ENCODE results near the gene SYPL2.

The SYPL2 gene

GRCh38 chr1:109497449-109498160, 31.3 kb downstream of the SYPL2 start:
- TF ChIP-seq CEBPB (IDR thresholded peaks at IDR 0.05) (no peak), USF1 (IDR thresholded peaks at IDR 0.05) (no peak), TCF12 (IDR thresholded peaks at IDR 0.05; ENCODE audit: low read depth) (no peak), RAD21 (IDR thresholded peaks at IDR 0.05; ENCODE audit: low read depth) (no peak)

DNA sequence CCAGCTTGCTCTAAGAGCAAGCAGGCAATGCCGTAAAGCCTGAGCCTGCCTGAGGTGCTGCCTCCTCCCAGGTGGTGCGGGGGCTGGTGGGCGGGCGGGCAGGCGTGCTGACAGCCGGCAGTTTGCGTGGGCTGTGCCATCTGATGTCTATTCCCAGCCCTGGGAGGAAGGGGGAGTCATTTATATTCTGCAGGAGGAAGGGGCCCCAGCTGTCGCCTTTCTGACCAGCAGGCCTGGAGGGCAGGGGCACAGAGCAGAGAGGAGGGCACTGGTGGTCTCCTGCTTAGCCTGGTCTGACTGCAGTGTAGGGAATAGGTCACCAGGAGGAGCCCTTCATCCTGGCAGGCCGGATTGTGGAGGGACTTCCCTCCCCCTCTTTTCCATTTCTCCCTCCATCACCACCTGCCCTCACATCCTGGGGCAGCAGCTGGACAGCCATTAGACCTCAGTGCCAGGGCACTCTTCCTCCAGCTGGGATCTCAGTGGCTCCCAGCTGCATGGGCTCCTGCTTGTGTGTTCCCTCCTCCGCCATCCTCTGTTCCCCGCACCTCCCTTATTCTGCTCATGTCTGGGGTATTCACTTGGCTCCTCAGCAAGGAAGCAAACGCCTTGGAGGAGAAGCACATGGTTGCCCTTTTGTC, 31.9 kb downstream of the SYPL2 start:
- TF ChIP-seq TCF12 (IDR thresholded peaks at IDR 0.05; ENCODE audit: low read depth): no peak
- TF ChIP-seq RAD21 (IDR thresholded peaks at IDR 0.05; ENCODE audit: low read depth): peak; percentile 48

GRCh38 chr1:109499081-109499480, 32.7 kb downstream of the SYPL2 start:
- TF ChIP-seq YY1 (IDR thresholded peaks at IDR 0.05; ENCODE audit: low read depth) (no peak), EP300 (IDR thresholded peaks at IDR 0.05; ENCODE audit: borderline replicate concordance) (no peak)
- TF ChIP-seq, protein P1, sequence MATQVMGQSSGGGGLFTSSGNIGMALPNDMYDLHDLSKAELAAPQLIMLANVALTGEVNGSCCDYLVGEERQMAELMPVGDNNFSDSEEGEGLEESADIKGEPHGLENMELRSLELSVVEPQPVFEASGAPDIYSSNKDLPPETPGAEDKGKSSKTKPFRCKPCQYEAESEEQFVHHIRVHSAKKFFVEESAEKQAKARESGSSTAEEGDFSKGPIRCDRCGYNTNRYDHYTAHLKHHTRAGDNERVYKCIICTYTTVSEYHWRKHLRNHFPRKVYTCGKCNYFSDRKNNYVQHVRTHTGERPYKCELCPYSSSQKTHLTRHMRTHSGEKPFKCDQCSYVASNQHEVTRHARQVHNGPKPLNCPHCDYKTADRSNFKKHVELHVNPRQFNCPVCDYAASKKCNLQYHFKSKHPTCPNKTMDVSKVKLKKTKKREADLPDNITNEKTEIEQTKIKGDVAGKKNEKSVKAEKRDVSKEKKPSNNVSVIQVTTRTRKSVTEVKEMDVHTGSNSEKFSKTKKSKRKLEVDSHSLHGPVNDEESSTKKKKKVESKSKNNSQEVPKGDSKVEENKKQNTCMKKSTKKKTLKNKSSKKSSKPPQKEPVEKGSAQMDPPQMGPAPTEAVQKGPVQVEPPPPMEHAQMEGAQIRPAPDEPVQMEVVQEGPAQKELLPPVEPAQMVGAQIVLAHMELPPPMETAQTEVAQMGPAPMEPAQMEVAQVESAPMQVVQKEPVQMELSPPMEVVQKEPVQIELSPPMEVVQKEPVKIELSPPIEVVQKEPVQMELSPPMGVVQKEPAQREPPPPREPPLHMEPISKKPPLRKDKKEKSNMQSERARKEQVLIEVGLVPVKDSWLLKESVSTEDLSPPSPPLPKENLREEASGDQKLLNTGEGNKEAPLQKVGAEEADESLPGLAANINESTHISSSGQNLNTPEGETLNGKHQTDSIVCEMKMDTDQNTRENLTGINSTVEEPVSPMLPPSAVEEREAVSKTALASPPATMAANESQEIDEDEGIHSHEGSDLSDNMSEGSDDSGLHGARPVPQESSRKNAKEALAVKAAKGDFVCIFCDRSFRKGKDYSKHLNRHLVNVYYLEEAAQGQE (IDR thresholded peaks at IDR 0.05; ENCODE audit: low read depth): no peak

DNA sequence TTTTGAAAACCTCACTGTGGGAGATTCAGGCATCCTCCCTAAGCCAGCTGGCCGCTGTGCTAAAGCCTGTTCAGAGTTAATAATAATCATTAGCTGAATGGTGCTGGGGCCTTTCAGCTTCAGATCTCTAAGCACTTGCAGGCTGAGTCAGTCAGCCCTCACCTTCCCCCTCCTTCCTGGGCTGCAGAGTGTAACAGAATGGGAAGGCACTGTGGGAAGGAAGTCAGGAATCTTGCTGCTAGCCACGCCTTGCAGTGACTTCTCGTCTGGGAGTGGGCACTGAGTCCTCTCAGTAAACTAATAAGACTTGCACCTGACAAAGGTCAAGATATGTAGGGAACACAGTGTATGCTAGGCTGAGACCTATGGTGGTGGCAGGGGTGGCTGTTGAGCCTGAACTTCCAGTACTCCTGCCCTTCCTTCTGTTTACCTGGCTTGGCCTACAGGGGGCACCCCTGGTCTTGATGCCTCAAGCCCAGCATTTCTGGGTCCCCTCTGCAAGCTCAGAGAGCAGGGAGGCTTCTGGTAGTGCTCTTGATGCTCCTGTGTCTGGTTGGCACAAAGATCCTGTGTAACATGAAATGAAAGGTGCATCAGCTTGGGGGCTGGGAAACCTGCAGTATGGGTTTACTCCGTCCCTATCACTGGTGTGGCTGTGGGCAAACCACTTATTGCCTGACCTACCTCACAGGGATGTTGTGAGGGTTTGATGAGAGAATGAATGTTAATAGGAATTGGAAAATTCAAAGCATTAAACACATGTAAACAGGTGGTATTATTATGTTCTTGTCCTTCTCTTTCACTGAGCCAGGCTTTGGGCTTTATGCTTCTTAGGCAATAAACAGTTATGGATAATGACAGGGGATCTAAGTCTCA, 33.6 kb downstream of the SYPL2 start:
- TF ChIP-seq RAD21 (IDR thresholded peaks at IDR 0.05; ENCODE audit: low read depth): peak; percentile 48
- TF ChIP-seq CEBPB (IDR thresholded peaks at IDR 0.05): no peak

GRCh38 chr1:109500941-109501381, 34.6 kb downstream of the SYPL2 start:
- TF ChIP-seq EGR1 (IDR thresholded peaks at IDR 0.05): no peak
- no peak for TF ChIP-seq YY1 (IDR thresholded peaks at IDR 0.05; ENCODE audit: low read depth)
- no peak for TF ChIP-seq TAF1 (IDR thresholded peaks at IDR 0.05; ENCODE audit: low read depth)
- TF ChIP-seq CREB1 (IDR thresholded peaks at IDR 0.05; ENCODE audit: low read depth): no peak
- TF ChIP-seq, protein P2, sequence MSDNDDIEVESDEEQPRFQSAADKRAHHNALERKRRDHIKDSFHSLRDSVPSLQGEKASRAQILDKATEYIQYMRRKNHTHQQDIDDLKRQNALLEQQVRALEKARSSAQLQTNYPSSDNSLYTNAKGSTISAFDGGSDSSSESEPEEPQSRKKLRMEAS (IDR thresholded peaks at IDR 0.05): no peak
- TF ChIP-seq NFIC (IDR thresholded peaks at IDR 0.05): no peak
- TF ChIP-seq, protein P1 (IDR thresholded peaks at IDR 0.05; ENCODE audit: low read depth): no peak

DNA sequence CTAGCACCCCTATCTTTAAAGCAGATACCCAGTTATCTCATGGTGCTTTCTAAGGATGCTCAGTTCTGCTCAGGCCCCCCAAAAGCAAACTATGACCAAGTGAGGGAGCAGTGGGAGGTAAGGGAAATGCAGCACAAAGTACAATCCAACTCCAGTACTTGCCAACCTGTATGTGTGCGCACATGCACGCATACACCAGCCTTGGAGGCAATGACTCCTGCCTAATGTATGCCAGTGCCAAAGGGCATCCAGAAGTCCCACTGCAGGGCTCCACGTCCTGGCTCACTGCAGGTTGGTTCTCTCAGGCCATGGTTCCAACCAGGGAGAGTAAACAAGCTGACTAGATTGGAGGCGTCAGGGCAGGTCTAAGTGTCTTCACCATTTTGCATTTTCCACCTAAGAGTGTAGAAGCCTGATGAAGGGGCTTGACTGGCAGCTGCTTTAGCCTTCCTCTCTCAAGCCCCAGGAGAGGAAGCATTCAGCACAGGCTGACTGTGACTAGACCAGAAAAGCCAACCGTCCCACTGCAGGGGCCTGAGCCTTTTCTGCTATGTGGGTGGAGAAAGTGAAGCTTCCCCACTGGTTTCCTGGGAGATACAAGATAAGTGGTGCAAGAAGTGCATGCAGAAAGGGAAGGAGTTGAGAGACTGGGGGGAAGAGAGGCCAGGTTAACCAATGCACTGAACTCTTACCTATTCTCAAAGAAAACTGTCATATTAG, 35.5 kb downstream of the SYPL2 start:
- TF ChIP-seq RAD21 (IDR thresholded peaks at IDR 0.05; ENCODE audit: low read depth) (no peak), EGR1 (IDR thresholded peaks at IDR 0.05) (no peak), NFIC (IDR thresholded peaks at IDR 0.05) (no peak), TAF1 (IDR thresholded peaks at IDR 0.05; ENCODE audit: low read depth) (no peak), YY1 (IDR thresholded peaks at IDR 0.05; ENCODE audit: low read depth) (no peak), CREB1 (IDR thresholded peaks at IDR 0.05; ENCODE audit: low read depth) (no peak), ZBTB7A (IDR thresholded peaks at IDR 0.05; ENCODE audit: low read depth) (no peak)
- TF ChIP-seq, protein P1 (IDR thresholded peaks at IDR 0.05; ENCODE audit: low read depth): no peak
